ENCODE data around the gene SPRED2.

DNA sequence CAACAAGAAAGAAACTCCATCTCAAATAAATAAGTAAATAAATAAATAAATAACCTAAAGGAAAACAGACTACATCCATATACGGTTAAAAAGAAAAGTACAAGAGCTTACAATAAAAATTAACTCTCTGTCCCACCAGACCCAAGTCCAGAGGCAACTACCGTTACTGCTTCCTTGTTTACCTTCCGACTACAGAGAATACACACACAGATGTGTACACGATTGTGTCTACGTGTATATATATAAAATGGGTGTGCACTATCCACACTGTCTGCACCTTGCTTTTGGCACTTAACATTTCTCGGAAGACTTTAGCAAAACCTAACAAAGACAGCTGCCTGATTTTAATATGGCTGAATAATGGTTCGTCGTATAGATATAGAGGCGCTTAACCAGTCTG lies 134.9 kb downstream of the SPRED2 start:
- no peak for TF ChIP-seq POLR2A (IDR thresholded peaks at IDR 0.05)
- no peak for TF ChIP-seq CTCF (IDR thresholded peaks at IDR 0.05 in 8 of 11, conservative IDR thresholded peaks at IDR 0.05 in 3 of 11)
- no peak for TF ChIP-seq POLR2AphosphoS5 (IDR thresholded peaks at IDR 0.05)

Data from spleen (tissue), 7 donors.